Measurements from ENCODE around the gene LRRK2. TPM values are rescaled to one million over a fixed set of nuclear protein-coding genes. Genes with fewer than 3 reads are reported as not detected.

LRRK2 gene
- total RNA-seq, 4 donors from 2014 or later: 24.0 to 32.8 (median 29.2) TPM

DNA sequence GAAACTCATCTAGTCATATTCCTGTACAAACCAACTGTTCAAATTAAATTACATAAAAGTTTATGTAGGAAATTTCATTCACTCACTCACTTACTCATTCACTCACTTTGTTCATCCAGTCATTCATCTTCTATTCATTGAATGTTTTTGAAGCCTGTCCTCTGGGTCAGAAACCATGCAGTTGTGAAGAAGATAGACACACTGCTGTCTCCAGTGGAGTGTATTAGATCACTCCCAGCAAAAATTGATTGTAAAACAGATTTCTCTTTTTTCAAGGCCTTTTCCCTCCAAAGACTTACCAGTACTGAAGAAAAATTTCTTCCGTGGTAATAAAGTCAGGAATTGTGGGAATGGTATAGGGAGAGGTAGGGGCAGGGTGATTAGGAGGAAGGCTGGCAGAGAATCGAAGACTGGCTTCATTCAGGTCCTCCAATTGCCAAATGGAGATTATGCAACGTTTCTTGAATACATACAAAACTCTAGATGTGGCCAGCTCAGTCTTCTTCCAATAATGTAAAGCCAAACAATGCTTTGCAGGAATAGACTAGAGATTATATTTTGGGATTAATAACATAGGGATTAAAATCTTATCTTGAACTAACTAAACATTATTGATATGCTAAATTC is 9.1 kb downstream of the LRRK2 start:
- DNase-seq (ENCODE audit: extremely low spot score): no peak
- intact Hi-C loops (cut with DNase I): no loop called here
- no peaks in the 10 kb centered on the region for H3K9me3 ChIP-seq
- 76% methylated on average over 3 of the region's 3 CpGs for WGBS
- peaks cover 0 to 45% (median 18%) of the 10 kb centered on the region in 4 donors for H3K36me3 ChIP-seq
- no peak overlapping the region for H3K27ac ChIP-seq (replicated peaks in 1 of 4)
- peaks cover 4 to 14% (median 11%) of the 10 kb centered on the region in 4 donors for H3K4me1 ChIP-seq
- H3K4me3 ChIP-seq: no peak overlapping the region
- no peak for TF ChIP-seq EP300 (IDR thresholded peaks at IDR 0.05)
- no peak for TF ChIP-seq POLR2A (IDR thresholded peaks at IDR 0.05; ENCODE audit: low read depth)
- TF ChIP-seq, protein P1, sequence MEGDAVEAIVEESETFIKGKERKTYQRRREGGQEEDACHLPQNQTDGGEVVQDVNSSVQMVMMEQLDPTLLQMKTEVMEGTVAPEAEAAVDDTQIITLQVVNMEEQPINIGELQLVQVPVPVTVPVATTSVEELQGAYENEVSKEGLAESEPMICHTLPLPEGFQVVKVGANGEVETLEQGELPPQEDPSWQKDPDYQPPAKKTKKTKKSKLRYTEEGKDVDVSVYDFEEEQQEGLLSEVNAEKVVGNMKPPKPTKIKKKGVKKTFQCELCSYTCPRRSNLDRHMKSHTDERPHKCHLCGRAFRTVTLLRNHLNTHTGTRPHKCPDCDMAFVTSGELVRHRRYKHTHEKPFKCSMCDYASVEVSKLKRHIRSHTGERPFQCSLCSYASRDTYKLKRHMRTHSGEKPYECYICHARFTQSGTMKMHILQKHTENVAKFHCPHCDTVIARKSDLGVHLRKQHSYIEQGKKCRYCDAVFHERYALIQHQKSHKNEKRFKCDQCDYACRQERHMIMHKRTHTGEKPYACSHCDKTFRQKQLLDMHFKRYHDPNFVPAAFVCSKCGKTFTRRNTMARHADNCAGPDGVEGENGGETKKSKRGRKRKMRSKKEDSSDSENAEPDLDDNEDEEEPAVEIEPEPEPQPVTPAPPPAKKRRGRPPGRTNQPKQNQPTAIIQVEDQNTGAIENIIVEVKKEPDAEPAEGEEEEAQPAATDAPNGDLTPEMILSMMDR (IDR thresholded peaks at IDR 0.05): no peak
- no peak for TF ChIP-seq POLR2AphosphoS5 (IDR thresholded peaks at IDR 0.05)
- no peaks in the 10 kb centered on the region for H3K27me3 ChIP-seq

DNA sequence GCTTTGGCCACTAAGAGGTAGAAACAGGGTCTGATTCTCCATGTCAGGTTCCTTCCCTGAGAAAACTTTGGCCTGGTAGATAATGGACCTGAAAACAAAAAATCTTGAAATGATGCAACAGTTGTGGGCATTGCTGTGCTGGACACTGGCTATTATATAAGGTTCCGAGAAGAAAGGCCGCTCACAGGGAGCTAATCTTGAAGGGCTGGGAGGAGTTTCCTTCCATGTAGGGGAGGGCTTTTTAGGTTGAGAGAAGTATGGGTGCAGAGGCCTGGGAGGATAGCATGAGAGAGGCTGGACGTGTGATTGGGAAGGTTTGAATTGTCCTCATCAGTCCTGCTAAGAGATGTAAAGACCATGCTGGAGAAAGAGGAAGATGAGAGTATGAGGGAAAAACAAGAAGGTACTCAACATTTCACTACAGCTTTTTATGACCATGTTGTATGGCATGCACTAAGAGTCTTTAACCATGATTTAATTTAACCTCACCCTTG is 11.6 kb downstream of the LRRK2 start:
- intact Hi-C loops (cut with DNase I): no loop called here

DNA sequence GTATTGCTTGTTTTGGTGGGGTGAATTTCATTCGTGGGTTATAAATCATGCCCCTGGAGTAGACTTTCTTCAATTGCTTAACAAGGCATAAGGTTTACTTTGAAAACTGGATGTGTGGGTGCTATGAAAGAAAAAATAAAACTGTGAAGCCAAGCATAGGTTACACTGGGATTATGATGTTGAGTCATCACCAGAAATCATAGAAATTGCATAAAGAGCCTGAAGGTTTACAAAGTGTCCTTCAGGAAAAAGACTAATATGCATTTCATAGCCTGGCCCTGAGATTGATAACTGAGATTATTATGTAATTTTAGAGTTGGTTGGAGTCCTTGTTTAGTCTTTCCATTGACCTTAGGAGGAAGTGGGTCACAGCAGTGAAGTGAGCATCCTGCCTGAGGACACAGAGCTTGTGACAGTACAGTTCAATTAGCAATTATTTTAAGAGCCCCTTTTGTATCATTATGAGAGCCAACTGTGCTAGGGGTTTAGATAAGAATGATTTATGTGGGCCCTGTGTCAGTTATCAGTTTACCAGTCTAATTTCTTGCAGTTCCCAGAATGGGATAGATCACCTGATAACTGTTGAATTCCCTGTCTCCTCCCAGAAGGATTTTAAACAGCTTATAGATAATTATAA is 13.6 kb downstream of the LRRK2 start:
- no peak overlapping the region for H3K27ac ChIP-seq (replicated peaks in 1 of 4)
- intact Hi-C loops (cut with DNase I): no loop called here
- no peak for DNase-seq (ENCODE audit: extremely low spot score)
- no peak overlapping the region for H3K4me3 ChIP-seq
- WGBS: 55% methylated on average over 1 of the region's 1 CpG
- TF ChIP-seq POLR2AphosphoS5 (IDR thresholded peaks at IDR 0.05) (no peak), EP300 (IDR thresholded peaks at IDR 0.05) (no peak), POLR2A (IDR thresholded peaks at IDR 0.05; ENCODE audit: low read depth) (no peak)
- TF ChIP-seq, protein P1 (IDR thresholded peaks at IDR 0.05): no peak
- no peaks in the 10 kb centered on the region for H3K27me3 ChIP-seq
- no peaks in the 10 kb centered on the region for H3K9me3 ChIP-seq
- H3K36me3 ChIP-seq: peaks cover 0 to 49% (median 14%) of the 10 kb centered on the region in 4 donors
- peaks cover 0 to 13% (median 0%) of the 10 kb centered on the region in 4 donors for H3K4me1 ChIP-seq

More for the DNA sequence above, 11.6 kb downstream of the LRRK2 start:
- Histone ChIP-seq H3K36me3 (peaks cover 0 to 63% (median 18%) of the 10 kb centered on the region in 4 donors), H3K27me3 (no peaks in the 10 kb centered on the region), H3K4me1 (peaks cover 0 to 13% (median 0%) of the 10 kb centered on the region in 4 donors), H3K27ac (replicated peaks in 1 of 4) (no peak overlapping the region), H3K9me3 (no peaks in the 10 kb centered on the region), H3K4me3 (no peak overlapping the region)
- TF ChIP-seq, protein P1 (IDR thresholded peaks at IDR 0.05): no peak
- TF ChIP-seq POLR2AphosphoS5 (IDR thresholded peaks at IDR 0.05): no peak
- no peak for TF ChIP-seq POLR2A (IDR thresholded peaks at IDR 0.05; ENCODE audit: low read depth)
- no peak for TF ChIP-seq EP300 (IDR thresholded peaks at IDR 0.05)
- no peak for DNase-seq (ENCODE audit: extremely low spot score)
- WGBS: 92% methylated on average over 3 of the region's 3 CpGs

- WGBS: 91% methylated on average over 5 of the region's 5 CpGs
- Histone ChIP-seq H3K9me3 (no peaks in the 10 kb centered on the region), H3K36me3 (peaks cover 0 to 43% (median 11%) of the 10 kb centered on the region in 4 donors), H3K27me3 (no peaks in the 10 kb centered on the region), H3K4me3 (no peak overlapping the region), H3K4me1 (peaks cover 0 to 13% (median 0%) of the 10 kb centered on the region in 4 donors), H3K27ac (replicated peaks in 1 of 4) (no peak overlapping the region)
- intact Hi-C loops (cut with DNase I): no loop called here
- no peak for DNase-seq (ENCODE audit: extremely low spot score)
- TF ChIP-seq POLR2AphosphoS5 (IDR thresholded peaks at IDR 0.05) (no peak), POLR2A (IDR thresholded peaks at IDR 0.05; ENCODE audit: low read depth) (no peak)
- TF ChIP-seq, protein P1 (IDR thresholded peaks at IDR 0.05): no peak
Observed at GRCh38 chr12:40238979-40239378, 14.2 kb downstream of the LRRK2 start.
